HG03135 (cell line): ENCODE measurements around the gene BCDIN3D.
"Not testable (repeated sequence)": the region's sequence is repeated elsewhere in the genome, so short reads cannot be mapped to it uniquely, and the experiment has no call there.

ENCODE experiments used
- ATAC-seq: cut with Tn5 transposase; IDR thresholded peaks from one replicate; pipeline ENCODE4 v1.9.1; 2021; ENCODE audit warnings: mild to moderate bottlenecking, moderate library complexity; ENCODE audit not compliant: unreplicated experiment

Gene BCDIN3D

DNA sequence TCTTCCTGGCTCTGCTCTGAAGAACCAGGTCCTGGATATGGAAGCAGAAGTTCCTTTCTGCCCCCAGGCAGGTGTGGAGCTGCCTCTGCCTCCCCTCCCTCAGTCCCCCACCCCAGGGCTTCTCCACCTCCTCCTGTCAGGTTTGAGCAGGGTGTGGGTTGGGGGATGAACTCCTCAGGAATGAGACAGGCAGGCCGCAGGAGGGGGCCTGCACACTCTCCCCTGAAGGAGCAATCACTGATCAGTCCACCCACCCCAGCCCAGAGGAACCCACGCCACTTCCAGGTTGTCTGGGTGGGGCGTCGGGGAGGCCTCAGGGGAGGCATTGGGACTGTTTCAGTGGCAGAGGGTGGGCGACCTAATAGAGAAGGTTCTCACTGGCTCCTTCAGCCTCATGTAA, 34.2 kb upstream of the BCDIN3D start:
- no peak for ATAC-seq

DNA sequence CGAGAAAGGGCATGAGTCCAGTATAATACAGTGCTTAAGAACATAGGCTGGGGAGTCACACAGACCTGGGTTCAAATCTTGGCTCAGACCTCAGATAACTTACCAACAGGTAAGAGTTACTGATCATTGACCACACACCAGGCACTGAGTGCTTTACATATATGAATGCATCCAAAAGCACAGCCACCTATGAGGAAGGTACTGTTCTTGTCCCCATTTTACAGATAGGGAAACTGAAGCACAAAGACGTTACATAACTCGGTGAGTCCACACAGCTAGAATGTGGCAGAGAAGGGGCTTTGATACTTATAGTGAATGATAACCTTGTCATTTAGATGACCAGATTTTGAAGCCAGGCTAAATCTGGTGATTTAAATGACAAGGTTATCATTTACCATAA, 33.2 kb upstream of the BCDIN3D start:
- ATAC-seq = no peak

DNA sequence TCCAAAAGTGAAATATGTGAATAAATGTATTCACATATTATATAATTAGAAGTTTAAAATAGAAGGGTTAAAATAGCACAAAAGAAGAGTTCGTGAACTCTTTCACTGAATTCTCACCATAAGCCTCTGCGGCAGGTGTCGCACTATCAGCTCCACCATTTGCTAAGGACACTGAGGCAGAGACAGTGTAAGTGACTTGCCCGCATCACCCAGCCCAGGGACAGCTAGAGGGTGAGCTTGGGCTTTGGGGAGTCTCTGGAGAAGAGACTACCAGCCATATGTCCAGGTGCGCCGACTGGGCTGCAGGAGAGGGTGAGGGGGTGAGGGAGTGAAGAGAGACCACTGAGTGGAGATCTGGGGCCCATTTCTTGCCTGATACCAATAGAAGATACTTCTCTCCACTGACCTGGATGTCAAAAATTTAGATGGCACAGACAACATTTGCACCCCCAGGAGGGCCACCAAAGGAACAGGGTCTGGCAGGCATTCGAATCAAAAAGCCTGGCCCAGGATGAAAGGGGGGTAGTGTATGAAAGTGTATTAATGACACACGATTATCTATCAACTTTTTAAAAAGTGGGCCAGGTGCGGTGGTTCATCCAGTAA, 32.3 kb upstream of the BCDIN3D start:
- ATAC-seq = no peak

DNA sequence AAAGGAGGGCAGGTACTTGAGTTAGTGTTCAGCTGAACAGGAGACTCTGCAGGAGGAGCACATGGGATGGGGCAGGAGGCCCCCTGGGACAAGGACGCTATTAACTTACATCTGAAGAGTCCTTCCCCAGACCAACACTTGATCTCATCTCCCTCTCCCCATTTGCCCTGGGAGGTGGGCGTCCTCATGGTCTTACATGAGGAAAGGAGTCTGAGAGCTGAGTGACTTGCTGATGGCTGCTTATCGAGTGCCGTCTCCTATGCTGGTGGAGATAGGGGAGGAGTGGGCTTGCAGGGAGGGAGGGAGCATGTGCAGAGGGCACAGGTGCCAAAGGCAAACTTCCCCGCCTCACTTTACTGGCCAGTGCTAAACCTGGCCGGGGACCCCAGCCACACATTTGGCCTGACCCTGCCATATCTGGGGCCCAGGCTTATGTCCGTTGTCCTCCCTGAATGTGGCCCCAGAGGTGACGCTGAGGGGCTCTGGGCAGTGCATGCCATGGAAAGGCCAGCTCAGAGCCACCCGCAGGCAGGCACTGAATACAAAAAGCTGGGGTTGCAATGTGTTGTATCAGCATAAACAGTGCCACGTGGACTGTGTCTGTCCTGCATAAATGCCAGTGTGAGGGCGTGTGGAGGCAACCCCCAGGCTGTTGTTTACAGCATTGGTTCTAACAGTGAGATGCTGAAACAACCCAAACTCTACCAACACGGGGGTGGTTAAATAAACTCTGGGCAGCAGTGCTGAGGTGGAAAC, 31.4 kb upstream of the BCDIN3D start:
- ATAC-seq = no peak

DNA sequence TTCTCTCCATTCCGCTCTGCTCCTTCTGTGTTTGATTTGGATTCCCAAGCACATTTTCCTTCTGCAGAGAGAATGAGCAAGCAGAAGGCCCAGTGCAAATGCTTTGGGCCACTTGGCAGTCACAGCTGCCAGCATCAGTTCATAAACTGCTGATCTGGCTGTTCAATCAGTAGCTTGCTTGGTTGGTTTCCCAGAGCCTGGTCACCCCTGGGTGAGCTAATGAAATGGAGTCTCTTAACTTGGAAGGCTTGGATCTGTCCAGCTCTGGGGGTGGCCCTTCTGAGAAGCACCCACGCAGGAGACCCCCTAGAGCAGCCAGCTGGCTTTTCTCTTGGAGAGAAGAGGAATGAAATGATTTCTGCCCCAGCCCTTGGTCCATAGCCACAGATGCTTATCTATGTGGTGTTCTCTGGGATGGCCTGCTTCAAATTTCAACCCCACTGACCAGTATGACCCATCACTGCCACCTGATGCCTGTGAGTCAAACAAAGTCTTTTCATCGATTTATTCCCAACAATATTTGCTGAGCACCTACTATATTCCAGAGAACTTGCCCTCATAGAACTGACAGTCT, 30.5 kb upstream of the BCDIN3D start:
- no peak for ATAC-seq

DNA sequence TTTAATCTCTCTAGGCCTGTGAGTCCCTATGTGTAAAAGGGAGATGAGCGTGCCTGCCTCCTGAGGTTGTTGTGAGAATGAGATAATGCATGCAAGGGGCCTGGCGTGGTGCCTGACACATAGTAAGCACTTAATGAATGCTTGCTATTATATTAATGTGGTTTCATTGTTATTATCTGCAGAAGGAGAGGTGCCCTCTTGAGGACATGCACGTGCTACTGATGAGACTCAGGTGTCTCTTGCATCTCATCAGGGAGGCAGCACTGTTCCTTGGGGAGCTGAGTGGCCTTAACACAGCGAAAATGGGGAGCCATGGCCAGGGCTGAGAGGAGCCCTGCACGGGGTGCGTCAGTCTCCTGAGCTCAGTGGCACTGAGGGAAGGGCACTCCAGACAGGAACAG, 29.9 kb upstream of the BCDIN3D start:
- ATAC-seq = no peak

DNA sequence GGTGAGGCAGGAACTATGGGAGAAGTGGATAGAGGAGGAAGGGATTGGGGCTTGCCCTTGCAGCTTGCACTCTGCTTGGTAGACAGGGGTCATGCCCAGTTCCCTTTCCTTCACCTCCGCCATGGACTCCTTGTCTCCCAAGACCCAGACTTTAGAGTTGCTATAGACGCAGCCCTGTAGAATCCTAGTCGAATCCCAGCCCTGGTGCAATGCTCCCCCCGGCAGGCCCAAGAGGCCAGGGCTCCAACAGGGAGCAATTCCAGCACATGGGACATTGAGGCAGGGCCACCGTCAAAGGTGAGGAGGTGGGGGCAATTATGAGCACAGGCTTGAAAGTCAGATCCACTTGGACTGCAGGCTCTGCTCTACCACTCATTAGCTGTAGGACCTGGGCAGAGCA, 29.5 kb upstream of the BCDIN3D start:
- no peak for ATAC-seq

DNA sequence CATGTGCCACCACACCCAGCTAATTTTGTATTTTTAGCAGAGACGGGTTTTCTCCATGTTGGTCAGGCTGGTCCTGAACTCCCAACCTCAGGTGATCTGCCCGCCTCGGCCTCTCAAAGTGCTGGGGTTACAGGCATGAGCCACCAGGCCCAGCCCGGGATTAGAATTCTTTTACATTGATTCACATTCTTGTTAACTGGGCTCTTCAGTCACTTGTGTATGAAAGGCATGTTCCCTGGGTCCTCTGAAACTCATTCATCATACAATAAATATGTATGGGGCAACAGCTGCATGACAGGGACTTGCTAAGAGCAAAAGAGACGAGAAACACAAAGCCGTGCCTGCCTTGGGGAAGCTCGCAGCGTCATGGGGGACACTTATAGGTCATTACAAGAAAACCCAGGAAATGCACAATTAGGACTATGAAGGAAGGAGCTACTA, 28.9 kb upstream of the BCDIN3D start:
- not testable (repeated sequence) for ATAC-seq

DNA sequence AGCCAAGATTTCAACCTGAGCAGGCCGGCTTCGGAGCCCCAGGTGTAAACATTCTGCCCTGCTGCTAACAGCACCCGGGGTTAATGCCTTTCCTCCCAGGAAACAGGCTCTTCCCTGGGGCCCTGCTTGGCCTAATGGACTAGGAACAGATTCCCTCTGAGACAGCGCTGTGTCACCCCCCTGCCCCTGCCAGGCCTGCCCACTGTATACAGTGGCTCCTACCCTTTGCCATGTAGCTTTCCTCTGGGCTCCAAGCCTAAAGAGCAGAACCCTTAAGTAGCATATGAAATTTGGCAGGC, 28.3 kb upstream of the BCDIN3D start:
- no peak for ATAC-seq

DNA sequence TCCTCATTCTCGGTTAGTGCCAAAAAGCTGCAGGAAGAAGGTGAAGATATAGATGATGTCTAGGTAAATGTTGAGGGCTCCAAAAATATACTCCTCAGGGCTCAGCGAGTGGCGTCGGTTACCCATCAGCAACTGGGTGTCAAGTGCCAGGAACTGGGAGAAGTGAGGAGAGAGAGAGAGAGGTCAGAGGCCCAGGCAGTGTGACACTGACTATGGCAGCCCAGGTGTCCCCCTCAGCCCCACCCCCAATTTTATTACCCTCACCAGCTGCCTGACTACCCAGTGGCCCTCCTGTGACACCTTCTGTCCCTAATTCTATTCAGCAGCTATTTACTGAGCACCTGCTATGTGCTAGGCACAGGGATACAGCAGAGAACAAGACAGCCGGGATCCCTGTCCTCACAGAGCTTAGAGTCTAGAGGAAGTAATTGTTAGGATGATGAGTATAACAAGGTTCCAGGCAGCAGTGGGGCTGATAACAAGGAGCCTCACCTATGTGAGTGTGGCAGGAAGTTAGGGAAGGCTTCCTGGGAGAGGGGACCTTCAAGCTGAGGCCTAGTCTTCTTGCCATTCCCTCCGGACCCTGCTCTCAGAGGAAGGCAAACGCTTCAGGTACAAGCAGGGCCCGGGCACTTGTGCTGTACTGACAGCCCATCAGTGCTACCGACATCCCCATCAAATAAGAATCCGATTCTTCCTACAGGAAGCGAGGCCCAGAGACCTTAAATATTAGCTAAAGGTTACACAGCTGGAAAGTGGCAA, 27.8 kb upstream of the BCDIN3D start:
- ATAC-seq = no peak

DNA sequence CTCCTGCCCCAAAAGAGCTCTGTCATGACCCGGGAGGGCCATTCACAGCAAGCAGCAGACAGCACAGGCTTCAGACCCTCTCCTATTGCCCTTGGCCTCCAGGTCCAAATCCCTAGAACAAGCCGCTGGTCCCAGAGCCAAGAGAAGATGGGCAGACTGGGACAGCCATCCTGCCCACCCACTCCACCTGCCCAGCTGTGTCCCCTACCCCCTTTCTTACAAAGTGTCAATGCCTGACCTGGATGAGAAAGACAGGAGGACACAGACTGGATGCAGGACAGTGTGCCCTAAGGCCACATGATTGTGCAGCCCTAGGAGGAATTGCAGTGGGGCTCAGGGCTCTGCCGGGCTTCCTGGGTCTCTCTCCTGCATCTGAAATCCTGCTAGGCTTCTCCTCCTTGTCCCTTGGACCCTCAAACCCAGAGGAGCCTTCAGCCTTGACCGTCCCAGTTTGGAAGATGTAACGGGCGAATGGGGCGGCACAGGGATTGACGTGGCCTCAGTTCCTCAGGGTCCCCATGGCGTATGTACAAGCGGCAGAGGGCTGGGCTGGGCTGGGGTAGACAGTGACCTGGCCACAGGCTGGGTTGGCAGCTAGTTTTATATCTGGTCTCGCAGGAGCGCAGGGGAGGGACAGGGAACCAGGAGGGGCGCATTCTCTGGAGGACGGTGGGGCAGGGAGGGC, 27.1 kb upstream of the BCDIN3D start:
- no peak for ATAC-seq

DNA sequence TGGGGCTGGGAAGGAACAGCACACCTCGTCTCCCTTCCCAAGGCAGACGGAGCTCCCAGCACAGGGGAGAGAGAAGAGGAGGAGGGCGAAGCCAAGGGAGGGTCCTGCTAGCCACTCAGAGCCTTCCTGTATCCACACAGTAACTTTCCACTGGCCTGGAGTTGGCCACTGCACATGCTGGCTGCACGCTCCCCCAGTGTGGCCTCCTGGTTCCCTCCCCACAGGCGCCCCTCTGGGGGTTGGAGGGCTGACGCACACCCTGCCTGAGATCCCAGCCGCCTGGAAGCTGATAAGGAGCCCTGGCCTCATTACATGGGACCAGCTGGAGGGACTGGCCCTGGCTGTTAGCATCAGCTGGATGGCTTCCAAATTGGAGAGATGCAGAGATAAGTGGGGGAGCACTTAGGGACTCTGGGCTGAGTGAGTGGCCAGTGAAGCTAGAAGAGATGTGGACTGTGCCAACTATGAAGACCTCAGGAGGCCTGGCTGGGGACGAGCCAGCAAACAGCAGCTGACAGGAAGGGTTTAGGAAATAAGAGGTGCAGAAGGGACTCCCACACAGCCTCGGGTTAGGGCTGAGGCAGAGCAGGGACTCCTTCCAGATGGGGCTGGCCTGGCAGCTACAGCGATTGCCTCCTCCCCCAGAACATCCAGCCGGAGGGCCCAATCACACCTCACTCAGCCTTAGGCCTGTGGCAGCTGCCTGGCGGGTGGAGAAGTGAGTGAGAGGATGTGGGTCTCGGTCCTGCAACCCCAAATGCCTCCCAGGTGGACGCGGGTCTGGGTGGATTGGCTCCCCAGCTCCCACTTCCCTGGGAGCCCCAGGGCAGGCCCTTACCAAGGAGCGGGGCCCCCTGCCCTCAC, 26.3 kb upstream of the BCDIN3D start:
- ATAC-seq = no peak

DNA sequence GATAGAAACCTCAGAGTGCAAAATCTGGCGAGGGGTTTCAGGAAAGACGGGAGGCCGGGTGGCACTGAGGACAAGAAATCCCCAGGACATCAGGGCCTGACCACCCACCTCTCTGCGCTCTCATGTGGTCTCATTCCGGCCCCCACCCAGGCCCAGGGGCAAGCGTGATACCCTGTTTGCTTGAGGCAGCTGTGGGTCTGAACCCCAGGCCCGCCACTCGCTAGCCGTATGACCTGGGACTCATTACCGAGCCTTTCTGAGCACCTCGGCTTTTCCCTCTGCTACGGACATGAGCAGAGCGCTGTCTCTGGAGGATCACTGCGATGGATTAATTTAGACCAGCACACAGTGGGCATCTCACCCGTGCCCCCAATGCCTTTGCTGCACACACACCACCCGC, 25.5 kb upstream of the BCDIN3D start:
- no peak for ATAC-seq

DNA sequence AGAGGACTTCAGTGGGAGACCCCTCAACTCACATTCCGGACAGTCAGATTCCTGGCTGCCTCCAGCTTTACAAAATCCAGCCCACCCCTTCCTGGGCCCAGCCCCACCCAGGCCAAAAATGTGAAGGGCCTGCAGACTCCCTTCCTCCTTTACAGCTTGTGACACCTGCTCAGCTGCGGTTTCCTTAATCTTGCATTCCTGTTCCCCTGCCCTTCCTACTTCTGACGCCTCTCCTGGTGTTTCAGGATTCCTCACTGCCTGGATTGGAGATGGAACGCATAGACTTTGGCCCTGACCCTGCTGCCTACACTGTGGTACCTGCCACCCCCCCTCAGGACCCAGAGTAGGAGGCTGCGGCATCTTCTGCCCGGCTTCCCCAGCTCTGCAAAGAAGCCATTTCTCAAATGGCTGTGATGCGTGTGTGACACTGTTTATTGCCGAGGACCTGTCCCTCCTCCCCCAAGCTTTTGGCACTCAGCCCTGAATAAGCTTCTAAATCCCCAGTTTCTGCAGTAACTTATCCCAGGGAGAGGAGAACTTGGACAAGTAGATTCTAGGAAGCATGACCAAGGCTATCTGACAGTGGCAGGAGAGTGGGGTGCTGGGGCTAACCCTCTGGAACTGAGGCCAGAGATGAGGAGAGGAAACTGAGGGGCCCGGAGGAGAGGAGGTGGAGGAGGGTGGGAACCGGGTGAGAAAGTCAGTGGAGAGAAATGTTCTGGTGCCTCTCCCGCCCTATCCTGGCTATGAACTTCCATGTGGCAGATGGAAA, 24.9 kb upstream of the BCDIN3D start:
- ATAC-seq = no peak

DNA sequence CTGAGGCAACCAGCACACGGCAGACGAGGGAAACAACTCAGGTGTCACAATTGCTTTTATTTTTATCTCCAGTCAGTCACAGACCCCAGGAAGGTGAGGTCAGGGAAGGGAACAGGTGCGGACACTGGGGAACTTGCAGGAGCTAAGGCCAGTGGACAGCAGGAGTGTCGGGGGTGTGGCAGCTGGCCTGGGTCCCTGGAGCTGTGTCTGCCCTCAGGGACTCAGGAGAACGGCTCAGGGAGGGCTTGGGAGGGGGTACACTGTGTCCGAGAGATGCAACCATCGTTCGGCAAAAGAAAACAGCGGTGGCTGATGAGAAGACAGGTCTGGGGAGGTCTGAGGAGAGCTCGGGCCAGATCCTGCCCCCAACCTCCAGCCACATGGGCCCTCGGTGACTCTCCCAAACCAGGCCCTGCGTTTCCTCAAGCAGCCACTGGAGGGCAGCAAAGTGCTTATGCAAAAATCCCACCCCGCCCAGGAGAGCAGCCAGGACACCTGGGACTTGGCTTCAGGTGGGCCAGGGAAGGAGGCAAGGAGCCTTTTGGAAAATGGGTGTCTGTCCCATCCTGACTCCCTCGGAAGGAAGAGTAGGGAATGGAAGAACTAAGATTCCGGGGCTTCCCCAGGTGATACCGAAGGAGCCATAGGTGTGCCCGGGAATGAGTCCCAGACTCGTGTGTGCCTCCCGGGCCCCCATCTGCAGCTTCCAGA, 24.1 kb upstream of the BCDIN3D start:
- no peak for ATAC-seq

DNA sequence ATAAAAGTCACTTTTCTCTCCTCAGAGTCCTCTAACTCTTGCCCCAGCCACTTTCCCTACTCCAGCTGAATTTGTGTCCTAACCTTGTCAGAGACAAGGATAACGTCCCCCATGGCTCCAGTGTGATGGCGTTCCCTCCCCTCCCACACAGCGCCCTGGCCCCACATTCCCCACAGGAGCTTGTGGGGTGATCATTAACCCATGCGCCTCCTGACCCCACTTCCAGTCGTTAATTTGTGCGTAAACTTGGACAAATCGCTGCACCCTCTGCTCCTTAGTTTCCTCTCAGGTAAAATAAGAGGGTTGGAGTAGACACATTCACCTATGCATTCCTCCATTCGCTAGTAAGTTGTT, 22.9 kb upstream of the BCDIN3D start:
- ATAC-seq = no peak

DNA sequence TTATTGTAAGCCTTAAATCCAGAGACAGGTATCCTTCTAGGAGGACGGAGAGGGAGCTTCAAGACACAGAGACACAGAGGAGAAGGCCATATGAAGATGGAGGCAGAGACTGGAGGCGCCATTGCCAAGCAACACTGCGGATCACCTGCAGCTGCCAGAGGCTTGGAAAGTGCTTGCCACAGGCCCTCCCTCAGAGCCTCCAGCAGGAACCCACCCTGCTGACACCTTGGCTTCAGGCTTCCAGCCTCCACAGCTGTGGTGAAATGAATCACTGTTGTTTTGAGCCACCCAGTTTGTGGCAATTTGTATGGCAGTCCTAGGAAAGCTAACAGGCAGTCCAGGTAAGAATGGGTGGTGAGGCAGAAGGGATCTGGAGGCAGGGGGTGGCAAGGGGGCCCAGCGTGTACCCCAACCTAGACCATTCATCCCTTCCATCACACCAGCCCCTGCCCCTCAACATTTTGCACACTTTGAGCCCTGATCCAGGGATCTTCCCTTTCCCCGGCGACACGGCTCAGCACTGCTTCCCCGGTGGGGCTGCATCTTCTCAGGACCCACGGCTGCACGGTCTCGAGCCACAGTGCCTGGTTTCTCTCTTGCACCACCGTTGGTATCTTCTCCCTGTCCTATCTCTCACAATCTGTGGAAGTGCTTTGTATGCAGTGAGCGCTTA, 22.3 kb upstream of the BCDIN3D start:
- ATAC-seq = no peak

DNA sequence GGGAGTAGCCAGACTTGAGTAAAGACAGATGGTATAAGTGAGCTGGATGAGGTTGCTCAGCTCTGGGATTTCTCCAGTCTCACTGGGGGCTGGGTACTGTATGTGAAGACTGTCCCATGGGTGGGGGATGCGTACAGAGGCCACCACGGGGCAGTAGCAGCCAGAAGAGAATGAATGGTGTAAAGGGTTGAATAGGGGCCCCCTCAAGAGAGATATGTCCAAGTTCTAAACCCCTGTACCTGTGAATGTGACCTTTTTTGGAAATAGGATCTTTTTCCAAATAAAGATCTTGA, 21.8 kb upstream of the BCDIN3D start:
- no peak for ATAC-seq
